ENCODE data around the gene SP7. TPM values are rescaled to one million over a fixed set of nuclear protein-coding genes. Genes with fewer than 3 reads are reported as not detected.

Gene SP7
- total RNA-seq (2022; extraction: Qiagen RNA extraction) = 0.09 TPM in 1 of 5 replicates, not detected in the others

DNA sequence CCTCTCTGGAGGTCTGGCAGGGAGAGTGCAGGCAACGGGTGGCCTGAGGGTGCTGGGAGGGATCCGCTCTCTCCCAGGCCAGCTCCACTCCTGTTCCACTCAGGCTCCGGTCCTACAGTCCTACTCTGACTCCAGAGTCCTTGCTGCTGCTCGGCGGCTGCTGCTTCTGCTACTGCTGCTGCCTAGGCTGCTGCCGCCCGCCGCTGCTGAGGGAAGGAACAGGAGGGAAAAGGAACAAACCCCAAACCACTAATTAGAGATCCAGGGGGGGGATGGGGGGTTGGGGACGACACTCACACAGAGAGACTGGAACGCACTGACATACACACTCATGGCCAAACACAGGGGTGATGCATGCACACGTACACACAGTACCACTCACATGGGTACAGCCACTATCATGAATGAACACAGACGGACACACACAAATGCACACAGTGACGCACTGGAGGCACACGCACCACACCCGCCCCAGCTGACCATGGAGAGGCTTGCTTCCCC is at the start of gene SP7:
TSS of gene SP7 (minus strand) at position 174 of the 501 bp plus-strand sequence. CDS start 708 bp downstream, outside the sequence.

DNA sequence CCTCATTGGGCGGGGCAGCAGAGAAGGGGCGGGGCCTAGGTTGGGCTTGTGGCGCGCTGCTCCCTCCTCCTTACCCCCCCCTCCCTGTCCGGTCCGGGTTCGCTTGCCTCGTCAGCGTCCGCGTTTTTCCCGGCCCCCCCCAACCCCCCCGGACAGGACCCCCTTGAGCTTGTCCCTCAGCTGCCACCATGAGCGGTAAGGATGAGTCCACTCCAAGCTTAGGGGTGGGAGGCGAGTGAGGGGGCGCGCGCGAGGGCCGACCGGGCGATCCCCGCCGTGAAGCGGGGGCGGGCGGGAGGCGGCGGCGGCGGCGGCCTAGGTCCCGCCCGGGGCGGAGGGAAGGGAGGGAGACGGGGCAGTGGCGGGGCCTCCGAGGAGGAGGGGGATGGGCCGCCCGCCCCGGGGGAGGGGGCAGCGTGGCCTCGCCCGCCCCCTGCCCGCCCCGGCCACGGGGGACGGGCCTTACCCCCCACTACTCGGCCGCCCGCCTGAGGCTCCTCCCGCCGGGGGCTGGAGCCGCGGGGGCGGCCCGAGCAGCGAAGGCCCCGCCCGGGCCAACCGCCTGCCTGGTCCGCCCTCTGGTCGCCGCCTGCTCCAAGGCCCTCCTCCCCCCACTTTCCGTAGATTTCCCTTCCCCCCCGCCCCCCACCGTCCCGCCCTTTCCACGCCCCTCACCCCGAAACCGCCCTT is 44.1 kb upstream of the SP7 start, which contains the start of gene SP1:
TSS of gene SP1 (plus strand) at position 73 of the 690 bp plus-strand sequence. CDS start at position 189, 116 bp downstream.

DNA sequence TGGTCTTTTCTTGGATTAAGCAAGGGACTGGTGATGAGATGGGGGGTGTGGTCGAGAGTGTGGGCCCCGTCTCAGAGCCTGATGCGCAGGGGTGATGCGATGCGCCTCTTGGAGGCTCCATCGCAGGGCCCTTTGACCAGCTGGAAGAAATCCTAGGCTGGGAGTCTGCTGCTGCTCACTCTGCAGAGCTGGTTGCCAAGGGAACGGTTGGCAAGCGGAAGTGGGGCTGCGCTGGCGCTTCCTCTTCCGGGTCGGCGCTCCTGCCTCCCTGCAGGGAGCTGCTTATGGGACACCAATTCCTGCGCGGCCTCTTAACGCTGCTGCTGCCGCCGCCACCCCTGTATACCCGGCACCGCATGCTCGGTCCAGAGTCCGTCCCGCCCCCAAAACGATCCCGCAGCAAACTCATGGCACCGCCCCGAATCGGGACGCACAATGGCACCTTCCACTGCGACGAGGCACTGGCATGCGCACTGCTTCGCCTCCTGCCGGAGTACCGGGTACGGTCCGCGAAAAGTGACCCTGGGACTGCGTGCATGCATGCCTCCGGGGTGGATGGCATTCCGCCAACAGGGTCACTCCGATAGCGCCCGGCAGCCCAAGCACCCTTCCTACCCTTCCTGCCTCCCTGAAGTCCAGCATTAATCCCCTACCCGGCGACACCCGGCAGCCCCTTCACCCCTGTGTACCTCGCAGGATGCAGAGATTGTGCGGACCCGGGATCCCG is 36.5 kb downstream of the SP7 start, which contains the start of gene MYG1:
TSS of gene MYG1 (plus strand) at position 242 of the 727 bp plus-strand sequence. CDS start at position 285, 43 bp downstream.

DNA sequence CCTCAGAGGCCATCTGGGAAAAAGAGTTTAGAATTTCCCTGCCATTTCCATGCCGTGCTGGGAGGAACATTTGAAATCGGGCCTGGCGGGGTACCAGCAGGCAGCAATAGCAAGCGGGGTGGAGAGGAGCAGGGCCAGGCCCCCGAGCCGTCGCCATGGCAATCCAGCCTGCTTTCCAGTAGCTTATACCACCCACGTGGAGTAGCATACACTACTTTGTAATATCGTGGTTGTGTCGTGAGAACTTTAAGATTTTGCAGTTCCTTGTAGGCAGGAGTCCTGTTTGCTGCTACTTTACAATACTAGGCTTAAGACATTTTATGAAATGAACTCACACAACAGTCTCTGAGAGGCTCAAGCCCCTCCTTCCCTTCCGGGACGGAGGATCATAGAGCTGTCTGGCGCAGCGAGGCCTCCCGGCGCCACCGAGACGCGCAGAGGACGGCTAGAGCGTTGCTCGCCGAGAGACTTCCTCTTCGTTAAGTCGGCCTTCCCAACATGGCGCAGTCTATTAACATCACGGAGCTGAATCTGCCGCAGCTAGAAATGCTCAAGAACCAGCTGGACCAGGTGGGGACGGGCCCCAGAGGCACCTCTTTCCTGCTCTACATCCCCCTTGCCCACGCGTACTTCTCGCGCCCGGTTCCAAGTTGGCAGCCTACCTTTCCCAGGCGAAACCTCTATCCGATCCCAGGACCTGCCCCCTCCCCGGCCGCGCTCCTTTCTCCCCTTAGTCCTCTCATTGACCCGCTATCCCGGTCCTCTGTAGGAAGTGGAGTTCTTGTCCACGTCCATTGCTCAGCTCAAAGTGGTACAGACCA is 40.9 kb downstream of the SP7 start, which contains the start of gene PFDN5:
TSS of gene PFDN5 (plus strand) at position 473 of the 821 bp plus-strand sequence. CDS start at position 499, 26 bp downstream.

Other genes with a start within 250 kb of the SP7 start
- gene IGFBP6, start 238.7 kb downstream of the SP7 start, total RNA-seq (2022; extraction: Qiagen RNA extraction) = 157 to 250 TPM (median 241 TPM) in 5 replicates
- gene SOAT2, start 232.9 kb downstream of the SP7 start, total RNA-seq (2022; extraction: Qiagen RNA extraction) = 0.14 to 0.28 TPM (median 0.23 TPM) in 5 replicates
- 10.9 to 16.1 TPM (median 13.8 TPM) in 5 replicates for gene ZNF740, start 155.6 kb downstream of the SP7 start, total RNA-seq (2022; extraction: Qiagen RNA extraction)
- gene CSAD, start 155.4 kb downstream of the SP7 start, total RNA-seq (2022; extraction: Qiagen RNA extraction) = 4.4 to 9.9 TPM (median 6.6 TPM) in 5 replicates
- gene ITGB7, start 129.1 kb downstream of the SP7 start, total RNA-seq (2022; extraction: Qiagen RNA extraction) = 0.35 to 0.84 TPM (median 0.55 TPM) in 5 replicates
- gene RARG, start 104.1 kb downstream of the SP7 start, total RNA-seq (2022; extraction: Qiagen RNA extraction) = 19.2 to 26.6 TPM (median 24.6 TPM) in 5 replicates
- 15.5 to 21.8 TPM (median 19.0 TPM) in 5 replicates for gene ESPL1, start 68.1 kb downstream of the SP7 start, total RNA-seq (2022; extraction: Qiagen RNA extraction)
- 476 to 584 TPM (median 513 TPM) in 5 replicates for gene PFDN5, start 40.8 kb downstream of the SP7 start, total RNA-seq (2022; extraction: Qiagen RNA extraction)
- gene MYG1, start 36.7 kb downstream of the SP7 start, total RNA-seq (2022; extraction: Qiagen RNA extraction) = 70.1 to 96.3 TPM (median 90.1 TPM) in 5 replicates
- gene AAAS, start 14.7 kb downstream of the SP7 start, total RNA-seq (2022; extraction: Qiagen RNA extraction) = 69.8 to 82.5 TPM (median 75.9 TPM) in 5 replicates
- gene SP1, start 43.8 kb upstream of the SP7 start, total RNA-seq (2022; extraction: Qiagen RNA extraction) = 18.4 to 25.2 TPM (median 20.4 TPM) in 5 replicates
- 0.67 to 1.8 TPM (median 1.2 TPM) in 5 replicates for gene AMHR2, start 87.5 kb upstream of the SP7 start, total RNA-seq (2022; extraction: Qiagen RNA extraction)
- gene PRR13, start 105.4 kb upstream of the SP7 start, total RNA-seq (2022; extraction: Qiagen RNA extraction) = 286 to 362 TPM (median 330 TPM) in 5 replicates
- gene PCBP2, start 115.7 kb upstream of the SP7 start, total RNA-seq (2022; extraction: Qiagen RNA extraction) = 590 to 639 TPM (median 617 TPM) in 5 replicates
- 10.8 to 16.6 TPM (median 13.1 TPM) in 5 replicates for gene MAP3K12, start 163.1 kb upstream of the SP7 start, total RNA-seq (2022; extraction: Qiagen RNA extraction)
- gene TARBP2, start 164.9 kb upstream of the SP7 start, total RNA-seq (2022; extraction: Qiagen RNA extraction) = 40.4 to 57.8 TPM (median 53.9 TPM) in 5 replicates
- not detected in 5 replicates for gene NPFF, start 171.1 kb upstream of the SP7 start, total RNA-seq (2022; extraction: Qiagen RNA extraction)

Data from A549 treated with Mapracorat at 1 μM for 4 hours (cell line).